GM12878 (cell line): ENCODE measurements around the gene ERC2. TPM values are rescaled to one million over a fixed set of nuclear protein-coding genes. Genes with fewer than 3 reads are reported as not detected.
"Not testable (repeated sequence)": the region's sequence is repeated elsewhere in the genome, so short reads cannot be mapped to it uniquely, and the experiment has no call there.

Source experiments
- ATAC-seq: fragments of 200-7000 bp; cut with Tn5 transposase; 3 replicates; pipeline ENCODE4 v1.9.1; 2020; ENCODE audit warnings: mild to moderate bottlenecking, moderate library complexity
- BruUV-seq: library from RNA; stranded (reverse); fragments of 400-500 nt; replicated peaks from 2 replicates; lab custom pipeline; 2021; lab: Mats Ljungman, UMichigan
- CTCF ChIA-PET: fragments of 300-600 bp; sonication (Branson Sonifier 250); formaldehyde crosslinking; extraction: SDS; loops from one replicate; lab custom pipeline; 2021; ENCODE audit warnings: inconsistent platforms; lab: Yijun Ruan, JAX
- POLR2A ChIA-PET: fragments of 350-600 bp; formaldehyde crosslinking; extraction: SDS; loops from one replicate; lab custom pipeline; 2021; ENCODE audit warnings: inconsistent platforms; lab: Charles Lee
- RAD21 ChIA-PET: fragments of 300-600 bp; sonication (Branson Sonifier 250); formaldehyde crosslinking; loops from one replicate; lab custom pipeline; 2023; ENCODE audit warnings: antibody characterized with exemption; ENCODE audit not compliant: unreplicated experiment; lab: Charles Lee
- SMC1A ChIA-PET: fragments of 300-600 bp; sonication (Branson Sonifier 250); formaldehyde crosslinking; loops from one replicate; lab custom pipeline; 2023; ENCODE audit not compliant: unreplicated experiment, uncharacterized antibody; lab: Charles Lee
- DNase-seq: peaks from one replicate; pipeline ENCODE4 v3.0.0-alpha.2; 2011; ENCODE audit warnings: low read depth, low spot score
- FAIRE-seq: peaks from 3 replicates; lab custom pipeline; 2011; peaks lifted over from hg19 to GRCh38; lab: Jason Lieb, UNC
- H2AFZ ChIP-seq: 2 replicates; pipeline ENCODE4 v1.6.0; 2011; ENCODE audit warnings: low read depth, low read length, control low read depth; ENCODE audit not compliant: control insufficient read depth
- H3K27ac ChIP-seq: 2 replicates; pipeline ENCODE4 v1.5.1; 2011; ENCODE audit warnings: control low read depth; ENCODE audit not compliant: control insufficient read depth, insufficient read depth
- H3K27me3 ChIP-seq, 2 experiments: replicated peaks in 1 of 2; 2 replicates each; pipeline versions ENCODE4 v1.6.0 to v1.6.1; 2011; ENCODE audit warnings: low read length in 1 of 2; ENCODE audit not compliant: control insufficient read depth in 2 of 2, insufficient read depth in 2 of 2
- H3K36me3 ChIP-seq, 2 experiments: 2 replicates each; pipeline ENCODE4 v1.5.1; 2011; ENCODE audit warnings: low read length in 1 of 2; ENCODE audit not compliant: control insufficient read depth in 2 of 2, insufficient read depth in 2 of 2
- H3K4me1 ChIP-seq: 2 replicates; pipeline ENCODE4 v1.6.1; 2011; ENCODE audit warnings: mild to moderate bottlenecking, low read length, moderate library complexity, mixed read lengths; ENCODE audit not compliant: control insufficient read depth, insufficient read depth
- H3K4me2 ChIP-seq: 2 replicates; pipeline ENCODE4 v1.6.0; 2011; ENCODE audit warnings: control low read depth; ENCODE audit not compliant: control insufficient read depth, insufficient read depth
- H3K4me3 ChIP-seq: fragments of 200-600 bp; sonication (generic); 2 replicates; pipeline ENCODE4 v1.5.1; 2016
- H3K79me2 ChIP-seq: 2 replicates; pipeline ENCODE4 v1.6.0; 2011; ENCODE audit warnings: low read length; ENCODE audit not compliant: control insufficient read depth, insufficient read depth
- H3K9ac ChIP-seq: 2 replicates; pipeline ENCODE4 v1.8.0; 2011; ENCODE audit warnings: low read length, control low read depth, mixed read lengths; ENCODE audit not compliant: control insufficient read depth, insufficient read depth
- H3K9me3 ChIP-seq: replicated peaks from 3 replicates; pipeline ENCODE4 v1.5.1; 2011; ENCODE audit warnings: mild to moderate bottlenecking, low read length; ENCODE audit not compliant: control insufficient read depth, insufficient read depth
- H4K20me1 ChIP-seq: 2 replicates; pipeline ENCODE4 v1.6.0; 2011; ENCODE audit not compliant: control insufficient read depth, insufficient read depth
- ATF7 ChIP-seq: fragments of 450-650 bp; IDR thresholded peaks from 2 replicates; pipeline ENCODE4 v1.6.1; 2016; ENCODE audit warnings: low read depth, mild to moderate bottlenecking
- BHLHE40 ChIP-seq, 2 experiments: fragments of 450-650 bp in 1 of 2; IDR thresholded peaks; 2 replicates each; pipeline ENCODE4 v1.6.1; 2011 to 2017; ENCODE audit warnings: low read depth in 2 of 2, borderline replicate concordance in 1 of 2, improper control_type of control experiment in 1 of 2, low read length in 1 of 2, mild to moderate bottlenecking in 1 of 2
- NKRF ChIP-seq: fragments of 450-650 bp; conservative IDR thresholded peaks from 2 replicates; pipeline ENCODE4 v1.6.1; 2017; ENCODE audit warnings: mild to moderate bottlenecking, moderate library complexity
- NR2C1 ChIP-seq: fragments of 450-650 bp; IDR thresholded peaks from 2 replicates; pipeline ENCODE4 v1.6.1; 2017; ENCODE audit warnings: antibody characterized with exemption, mild to moderate bottlenecking, moderate library complexity
- NRF1 ChIP-seq: conservative IDR thresholded peaks from 2 replicates; pipeline ENCODE4 v1.6.1; 2011; ENCODE audit warnings: mild to moderate bottlenecking, low read depth, low read length, improper control_type of control experiment
- POLR2A ChIP-seq: IDR thresholded peaks from 2 replicates; pipeline ENCODE4 v1.6.1; 2011; ENCODE audit warnings: low read depth, mild to moderate bottlenecking, low read length
- RAD51 ChIP-seq: fragments of 450-650 bp; IDR thresholded peaks from 2 replicates; pipeline ENCODE4 v1.6.1; 2016; ENCODE audit warnings: moderate library complexity, mild to moderate bottlenecking, inconsistent platforms
- SMC3 ChIP-seq: IDR thresholded peaks from 2 replicates; pipeline ENCODE4 v1.6.1; 2011; ENCODE audit warnings: low read length, improper control_type of control experiment, borderline replicate concordance
- SRF ChIP-seq, 2 experiments: IDR thresholded peaks; 2 replicates each; pipeline ENCODE4 v1.6.1; 2011; ENCODE audit warnings: low read depth in 2 of 2, low read length in 2 of 2, mild to moderate bottlenecking in 1 of 2, moderate library complexity in 1 of 2
- STAT3 ChIP-seq: IDR thresholded peaks from 2 replicates; pipeline ENCODE4 v1.6.1; 2011; ENCODE audit warnings: low read depth, low read length, improper control_type of control experiment
- TARDBP ChIP-seq: IDR thresholded peaks from 2 replicates; pipeline ENCODE4 v1.6.1; 2016; ENCODE audit warnings: borderline replicate concordance
- TBL1XR1 ChIP-seq: IDR thresholded peaks from 2 replicates; pipeline ENCODE4 v1.6.1; 2012; ENCODE audit warnings: low read depth, low read length, improper control_type of control experiment
- USF1 ChIP-seq: IDR thresholded peaks from 2 replicates; pipeline ENCODE4 v1.6.1; 2011; ENCODE audit warnings: borderline replicate concordance, low read depth, mild to moderate bottlenecking, moderate library complexity, mixed read lengths, low read length; ENCODE audit not compliant: insufficient read depth; ENCODE audit errors: extremely low read length
- WGBS: methylation state at CpG from one replicate; pipeline ENCODE4 v1.1.6; 2016; ENCODE audit warnings: low lambda C conversion rate; ENCODE audit not compliant: insufficient replicate concordance, insufficient coverage; ENCODE audit errors: missing lambda C conversion rate; 5-methylcytosine and 5-hydroxymethylcytosine counted together
- in situ Hi-C: fragments of 300-500 bp; cut with MboI; formaldehyde crosslinking; loops from 9 replicates; pipeline ENCODE4 v1.14.3; 2018; ENCODE audit warnings: mixed read lengths
- intact Hi-C: fragments of 100-400 bp; cut with micrococcal nuclease; formaldehyde crosslinking; loops from one replicate; pipeline ENCODE4 v1.14.2; 2022; ENCODE audit not compliant: unreplicated experiment
- polyA plus RNA-seq, 11 experiments: library from polyadenylated mRNA; depleted of rRNA in 4 of 11; unstranded in 6 of 11; stranded (reverse) in 5 of 11; fragments of >200 nt; fragmentation: Nextera tagmentation in 4 of 11; fragmentation: Illumina TruSeq in 1 of 11; extraction: Ambion mirVana in 4 of 11; extraction: Trizol in 1 of 11; gene quantifications; 1 replicate in 1 of 11; 2 replicates in 10 of 11; pipeline versions ENCODE4 v1.2.1 to v1.2.3, GENCODE V29; 2011 to 2016; ENCODE audit warnings: inconsistent platforms in 2 of 11, missing spikeins in 2 of 11, low read depth in 1 of 11
- total RNA-seq, 4 experiments: library from RNA; depleted of rRNA in 3 of 4; stranded (reverse); fragments of >200 nt in 3 of 4; fragmentation: Illumina TruSeq in 1 of 4; extraction: Trizol in 1 of 4; gene quantifications; 2 replicates each; pipeline versions ENCODE4 v1.2.1 to v1.2.3, GENCODE V29; 2013 to 2021

The ERC2 gene
- total and polyA plus RNA-seq, 10 of the 15 experiments (the other 5 are each of a cell fraction or from before 2014, with no cell fraction given), result 0.06 to 1.4 (median 0.12) TPM; not detected in 3

GRCh38 chr3:56069766-56070165 lies 398.5 kb downstream of the ERC2 start (continued):
- TF ChIP-seq NKRF, result no peak

DNA sequence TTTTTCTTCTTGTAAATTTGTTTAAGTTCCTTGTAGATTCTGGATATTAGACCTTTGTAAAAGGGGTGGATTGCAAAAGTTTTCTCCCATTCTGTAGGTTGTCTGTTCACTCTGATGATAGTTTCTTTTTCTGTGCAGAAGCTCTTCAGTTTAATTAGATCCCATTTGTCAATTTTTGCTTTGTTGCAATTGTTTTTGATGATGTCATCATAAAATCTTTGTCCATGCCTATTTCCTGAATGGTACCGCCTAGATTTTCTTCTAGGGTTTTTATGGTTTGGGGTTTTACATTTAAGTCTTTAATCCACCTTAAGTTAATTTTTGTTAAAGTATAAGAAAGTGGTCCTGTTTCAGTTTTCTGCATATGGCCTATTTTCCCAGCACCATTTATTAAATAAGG lies 401.9 kb downstream of the ERC2 start:
- H2AFZ ChIP-seq, H3K79me2 ChIP-seq, H3K27ac ChIP-seq, H3K36me3 ChIP-seq, H3K4me3 ChIP-seq, H3K4me1 ChIP-seq, H3K9me3 ChIP-seq, BruUV-seq, in situ Hi-C loops, H3K4me2 ChIP-seq, H4K20me1 ChIP-seq, ATAC-seq, FAIRE-seq, DNase-seq, H3K27me3 ChIP-seq, POLR2A ChIA-PET, H3K9ac ChIP-seq, SMC1A ChIA-PET, CTCF ChIA-PET, intact Hi-C loops, RAD21 ChIA-PET: not testable (repeated sequence)
- 0% methylated on average over 1 of the region's 1 CpG for WGBS
- TF ChIP-seq ATF7, result 0 out of 2 replicates have a peak, but pooled peaks have one; percentile 14

GRCh38 chr3:56064684-56065083 lies 403.6 kb downstream of the ERC2 start:
- in situ Hi-C loops, result no loop called here
- H3K4me3 ChIP-seq, result no peak overlapping the region
- no peak overlapping the region for H3K9ac ChIP-seq
- no peak overlapping the region for H2AFZ ChIP-seq
- intact Hi-C loops, result no loop called here
- H3K27me3 ChIP-seq, result no peaks in the 10 kb centered on the region; a peak in 1 of 4 replicates
- H3K27ac ChIP-seq, result no peak overlapping the region
- no peaks in the 10 kb centered on the region for H4K20me1 ChIP-seq
- no peak for ATAC-seq
- RAD21 ChIA-PET, result no interaction called here
- TF ChIP-seq STAT3, result no peak
- no peak for TF ChIP-seq POLR2A
- no peak for TF ChIP-seq SRF (IDR thresholded peaks at IDR 0.05; ENCODE audit: low read depth in 2 of 2, low read length in 2 of 2)
- TF ChIP-seq TBL1XR1, result no peak
- TF ChIP-seq TARDBP, result no peak
- no peak for TF ChIP-seq RAD51
- TF ChIP-seq NR2C1, result no peak
- no peak for TF ChIP-seq BHLHE40 (IDR thresholded peaks at IDR 0.05; ENCODE audit: borderline replicate concordance in 1 of 2, low read depth in 2 of 2, low read length in 1 of 2)
- TF ChIP-seq USF1, result no peak
- no peak for TF ChIP-seq NRF1
- no peak for TF ChIP-seq SMC3
- no peaks in the 10 kb centered on the region for H3K79me2 ChIP-seq
- CTCF ChIA-PET, result no interaction called here
- no peaks in the 10 kb centered on the region for H3K36me3 ChIP-seq
- H3K4me2 ChIP-seq, result no peak overlapping the region
- FAIRE-seq, result no peak
- H3K4me1 ChIP-seq, result no peaks in the 10 kb centered on the region
- no peak for DNase-seq
- no TSS peak for BruUV-seq
- POLR2A ChIA-PET, result no interaction called here
- no peaks in the 10 kb centered on the region for H3K9me3 ChIP-seq
- SMC1A ChIA-PET, result interaction anchor here (0.8 kb wide), 1 partner anchor 752 kb away, joined by 3 read pairs; no protein-coding TSS in a partner anchor
